ENCODE results near the gene C7orf33. TPM values are rescaled to one million over a fixed set of nuclear protein-coding genes. Genes with fewer than 3 reads are reported as not detected.
"Not testable (repeated sequence)": the region's sequence is repeated elsewhere in the genome, so short reads cannot be mapped to it uniquely, and the experiment has no call there.

The C7orf33 gene
- not detected for total RNA-seq

- Mint-ChIP-seq H3K27me3 (peaks cover 33 to 35% of the 10 kb centered on the region in 2 donors), H3K9me3 (no peaks in the 10 kb centered on the region), H3K4me1 (ENCODE audit: low read depth in 2 of 2) (peaks cover 0 to 6% of the 10 kb centered on the region in 2 donors), H3K27ac (no peak within 1 kb of the TSS), H3K36me3 (no peaks in the 10 kb centered on the region), H3K4me3 (no peak within 1 kb of the TSS)
- ATAC-seq (no peak), DNase-seq (ENCODE audit: low spot score) (no peak)
These were observed at the start of gene C7orf33 for GRCh38 chr7:148590471-148590870. C7orf33 (plus strand) TSS chr7:148590766; CDS start chr7:148590926, 160 bp downstream.

GRCh38 chr7:148541891-148542504 is 48.6 kb upstream of the C7orf33 start:
- DNase-seq (ENCODE audit: low spot score) = no peak
- H3K9me3 Mint-ChIP-seq = no peaks in the 10 kb centered on the region
- no peak overlapping the region for H3K4me3 Mint-ChIP-seq
- peaks cover 0 to 6% of the 10 kb centered on the region in 2 donors for H3K27me3 Mint-ChIP-seq
- H3K27ac Mint-ChIP-seq = no peak overlapping the region
- H3K36me3 Mint-ChIP-seq = no peaks in the 10 kb centered on the region
- ATAC-seq = no peak
- no peaks in the 10 kb centered on the region for H3K4me1 Mint-ChIP-seq (ENCODE audit: low read depth in 2 of 2)

- Mint-ChIP-seq H3K4me3 (no peak overlapping the region), H3K36me3 (no peaks in the 10 kb centered on the region), H3K27me3 (peaks cover 4% of the 10 kb centered on the region in 2 donors), H3K27ac (no peak overlapping the region), H3K4me1 (ENCODE audit: low read depth in 2 of 2) (peaks cover 4% of the 10 kb centered on the region in 2 donors), H3K9me3 (no peaks in the 10 kb centered on the region)
- no peak for DNase-seq (ENCODE audit: low spot score)
- ATAC-seq = peak in 1 of 2 donors; percentile 31
These were observed 47.3 kb upstream of the C7orf33 start for GRCh38 chr7:148543302-148543701.

GRCh38 chr7:148545172-148545571 is 45.4 kb upstream of the C7orf33 start:
- peaks cover 5 to 6% of the 10 kb centered on the region in 2 donors for H3K4me1 Mint-ChIP-seq (ENCODE audit: low read depth in 2 of 2)
- ATAC-seq = no peak
- no peak overlapping the region for H3K27ac Mint-ChIP-seq
- no peaks in the 10 kb centered on the region for H3K36me3 Mint-ChIP-seq
- no peak for DNase-seq (ENCODE audit: low spot score)
- peaks cover 5 to 10% of the 10 kb centered on the region in 2 donors for H3K27me3 Mint-ChIP-seq
- no peak overlapping the region for H3K4me3 Mint-ChIP-seq
- no peaks in the 10 kb centered on the region for H3K9me3 Mint-ChIP-seq

- H3K4me1 Mint-ChIP-seq (ENCODE audit: low read depth in 2 of 2) = peaks cover 5 to 6% of the 10 kb centered on the region in 2 donors
- no peaks in the 10 kb centered on the region for H3K36me3 Mint-ChIP-seq
- H3K27me3 Mint-ChIP-seq = peaks cover 5 to 10% of the 10 kb centered on the region in 2 donors
- no peak for DNase-seq (ENCODE audit: low spot score)
- H3K4me3 Mint-ChIP-seq = no peak overlapping the region
- H3K27ac Mint-ChIP-seq = no peak overlapping the region
- no peak for ATAC-seq
- H3K9me3 Mint-ChIP-seq = no peaks in the 10 kb centered on the region
These were observed 44.6 kb upstream of the C7orf33 start for GRCh38 chr7:148545932-148546331.

GRCh38 chr7:148546857-148547256 is 43.7 kb upstream of the C7orf33 start:
- DNase-seq (ENCODE audit: low spot score) (no peak), ATAC-seq (no peak)
- Mint-ChIP-seq H3K27me3 (peaks cover 5 to 10% of the 10 kb centered on the region in 2 donors), H3K36me3 (no peaks in the 10 kb centered on the region), H3K9me3 (no peaks in the 10 kb centered on the region), H3K27ac (no peak overlapping the region), H3K4me3 (no peak overlapping the region), H3K4me1 (ENCODE audit: low read depth in 2 of 2) (peaks cover 5 to 6% of the 10 kb centered on the region in 2 donors)

GRCh38 chr7:148547951-148548350 is 42.6 kb upstream of the C7orf33 start:
- Mint-ChIP-seq H3K4me3 (no peak overlapping the region), H3K36me3 (no peaks in the 10 kb centered on the region), H3K9me3 (no peaks in the 10 kb centered on the region), H3K4me1 (ENCODE audit: low read depth in 2 of 2) (peaks cover 5 to 6% of the 10 kb centered on the region in 2 donors), H3K27me3 (peaks cover 5 to 10% of the 10 kb centered on the region in 2 donors), H3K27ac (no peak overlapping the region)
- DNase-seq (ENCODE audit: low spot score) (no peak), ATAC-seq (no peak)

GRCh38 chr7:148553979-148554378 is 36.6 kb upstream of the C7orf33 start:
- H3K4me3 Mint-ChIP-seq = no peak overlapping the region

GRCh38 chr7:148556892-148557291 is 33.7 kb upstream of the C7orf33 start:
- H3K27ac Mint-ChIP-seq = no peak overlapping the region
- ATAC-seq (no peak), DNase-seq (ENCODE audit: low spot score) (no peak)
- no peaks in the 10 kb centered on the region for H3K9me3 Mint-ChIP-seq
- H3K4me1 Mint-ChIP-seq (ENCODE audit: low read depth in 2 of 2) = peaks cover 11 to 13% of the 10 kb centered on the region in 2 donors
- no peak overlapping the region for H3K4me3 Mint-ChIP-seq
- H3K36me3 Mint-ChIP-seq = no peaks in the 10 kb centered on the region
- peaks cover 2 to 6% of the 10 kb centered on the region in 2 donors for H3K27me3 Mint-ChIP-seq

More at GRCh38 chr7:148553979-148554378, 36.6 kb upstream of the C7orf33 start:
- Mint-ChIP-seq H3K36me3 (no peaks in the 10 kb centered on the region), H3K4me1 (ENCODE audit: low read depth in 2 of 2) (peaks cover 5% of the 10 kb centered on the region in 2 donors), H3K27me3 (peaks cover 2 to 6% of the 10 kb centered on the region in 2 donors), H3K9me3 (no peaks in the 10 kb centered on the region), H3K27ac (peak overlapping the region in 1 of 2 donors; percentile 73)
- ATAC-seq = no peak
- DNase-seq (ENCODE audit: low spot score) = no peak

- H3K36me3 Mint-ChIP-seq = no peaks in the 10 kb centered on the region
- H3K27ac Mint-ChIP-seq = peak overlapping the region in 1 of 2 donors; percentile 61
- no peaks in the 10 kb centered on the region for H3K9me3 Mint-ChIP-seq
- ATAC-seq = peak in 1 of 2 donors; percentile 62
- H3K27me3 Mint-ChIP-seq = peaks cover 2 to 6% of the 10 kb centered on the region in 2 donors
- DNase-seq (ENCODE audit: low spot score) = no peak
- peak overlapping the region; percentile 1 for H3K4me3 Mint-ChIP-seq
- peaks cover 16 to 17% of the 10 kb centered on the region in 2 donors for H3K4me1 Mint-ChIP-seq (ENCODE audit: low read depth in 2 of 2)
These were observed 31.7 kb upstream of the C7orf33 start for GRCh38 chr7:148558914-148559313.

GRCh38 chr7:148561099-148561498 is 29.5 kb upstream of the C7orf33 start:
- ATAC-seq = no peak
- H3K9me3 Mint-ChIP-seq = no peaks in the 10 kb centered on the region
- no peak for DNase-seq (ENCODE audit: low spot score)
- no peak overlapping the region for H3K4me3 Mint-ChIP-seq
- peaks cover 2 to 6% of the 10 kb centered on the region in 2 donors for H3K27me3 Mint-ChIP-seq
- no peak overlapping the region for H3K27ac Mint-ChIP-seq
- H3K36me3 Mint-ChIP-seq = no peaks in the 10 kb centered on the region
- H3K4me1 Mint-ChIP-seq (ENCODE audit: low read depth in 2 of 2) = peaks cover 25 to 30% of the 10 kb centered on the region in 2 donors

- no peaks in the 10 kb centered on the region for H3K9me3 Mint-ChIP-seq
- DNase-seq (ENCODE audit: low spot score) (no peak), ATAC-seq (no peak)
- no peaks in the 10 kb centered on the region for H3K27me3 Mint-ChIP-seq
- peak overlapping the region; percentile 82 for H3K4me3 Mint-ChIP-seq
- peak overlapping the region; percentile 86 to 89 for H3K27ac Mint-ChIP-seq
- peaks cover 23 to 28% of the 10 kb centered on the region in 2 donors for H3K4me1 Mint-ChIP-seq (ENCODE audit: low read depth in 2 of 2)
- no peaks in the 10 kb centered on the region for H3K36me3 Mint-ChIP-seq
These were observed 26.8 kb upstream of the C7orf33 start for GRCh38 chr7:148563583-148564274.

DNA sequence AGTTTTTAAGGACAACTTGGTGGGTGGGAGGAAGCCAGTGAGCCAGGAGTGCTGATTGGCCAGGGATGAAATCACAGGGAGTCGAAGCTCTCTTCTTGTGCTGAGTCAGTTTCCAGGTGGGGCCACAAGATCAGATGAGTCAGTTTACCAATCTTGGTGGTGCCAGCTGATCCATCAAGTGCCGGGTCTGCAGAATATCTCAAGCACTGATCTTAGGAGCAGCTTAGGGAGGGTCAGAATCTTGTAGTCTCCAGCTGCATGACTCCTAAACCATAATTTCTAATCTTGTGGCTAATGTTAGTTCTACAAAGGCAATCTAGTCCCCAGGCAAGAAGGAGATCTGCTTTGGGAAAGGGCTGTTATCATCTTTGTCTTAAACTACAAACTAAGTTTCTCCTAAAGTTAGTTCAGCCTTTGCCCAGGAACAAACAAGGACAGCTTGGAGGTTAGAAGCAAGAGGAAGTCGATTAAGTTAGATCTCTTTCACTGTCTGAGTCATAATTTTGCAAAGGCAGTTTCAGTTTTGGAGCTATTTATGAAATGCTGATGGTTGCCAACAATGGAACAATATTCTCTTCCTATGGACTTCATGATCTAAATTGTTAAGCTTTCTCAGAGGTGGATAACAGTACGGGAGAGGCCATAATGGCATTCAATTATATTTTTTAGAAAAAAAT is 26.2 kb upstream of the C7orf33 start:
- Mint-ChIP-seq H3K4me1 (ENCODE audit: low read depth in 2 of 2) (peaks cover 16 to 21% of the 10 kb centered on the region in 2 donors), H3K27ac (peak overlapping the region; percentile 86 to 89), H3K4me3 (peak overlapping the region; percentile 82)
- ATAC-seq = peak; percentile 71 to 81
- not testable (repeated sequence) for H3K27me3 Mint-ChIP-seq; DNase-seq (ENCODE audit: low spot score); H3K36me3 Mint-ChIP-seq; H3K9me3 Mint-ChIP-seq

GRCh38 chr7:148566736-148567135 is 23.8 kb upstream of the C7orf33 start:
- Mint-ChIP-seq H3K36me3 (no peaks in the 10 kb centered on the region), H3K4me1 (ENCODE audit: low read depth in 2 of 2) (peaks cover 16 to 26% of the 10 kb centered on the region in 2 donors), H3K27ac (no peak overlapping the region), H3K9me3 (no peaks in the 10 kb centered on the region), H3K4me3 (no peak overlapping the region), H3K27me3 (peaks cover 0 to 4% of the 10 kb centered on the region in 2 donors)
- ATAC-seq (no peak), DNase-seq (ENCODE audit: low spot score) (no peak)

Data from natural killer cell treated with Interleukin-12 subunit alpha and Interleukin-12 subunit beta and Interleukin-15 and Interleukin-18, amount 100 ng/mL, for 72 hours (primary cell).